ENCODE data around the gene TIAM1. TPM values are rescaled to one million over a fixed set of nuclear protein-coding genes. Genes with fewer than 3 reads are reported as not detected.

The TIAM1 gene
- total RNA-seq, 1 experiment from 2014 or later = 22.5 TPM

GRCh38 chr21:31264574-31264973 lies 79.5 kb downstream of the TIAM1 start:
- no peaks in the 10 kb centered on the region for H3K9me3 ChIP-seq (ENCODE audit: insufficient read depth, low read depth)
- CTCF ChIA-PET = no interaction called here
- H3K4me1 ChIP-seq (replicated peaks; ENCODE audit: insufficient read depth) = peaks cover 9% of the 10 kb centered on the region
- BruUV-seq (replicated peaks) = no TSS peak
- no peak overlapping the region for H2AFZ ChIP-seq
- H4K20me1 ChIP-seq (ENCODE audit: insufficient read depth) = peaks cover 3% of the 10 kb centered on the region; the same call in 1 of the 2 replicates
- H3K27me3 ChIP-seq (ENCODE audit: insufficient read depth, low read depth) = no peaks in the 10 kb centered on the region
- no peaks in the 10 kb centered on the region for H3K79me2 ChIP-seq (ENCODE audit: low read depth)
- no peaks in the 10 kb centered on the region for H3F3A ChIP-seq (ENCODE audit: insufficient read depth, low read depth)
- H3K36me3 ChIP-seq (ENCODE audit: low read depth) = no peaks in the 10 kb centered on the region
- no peak for DNase-seq
- POLR2A ChIA-PET (ENCODE audit: unreplicated experiment) = no interaction called here
- H3K4me3 ChIP-seq = no peak overlapping the region
- TF ChIP-seq, protein P1, sequence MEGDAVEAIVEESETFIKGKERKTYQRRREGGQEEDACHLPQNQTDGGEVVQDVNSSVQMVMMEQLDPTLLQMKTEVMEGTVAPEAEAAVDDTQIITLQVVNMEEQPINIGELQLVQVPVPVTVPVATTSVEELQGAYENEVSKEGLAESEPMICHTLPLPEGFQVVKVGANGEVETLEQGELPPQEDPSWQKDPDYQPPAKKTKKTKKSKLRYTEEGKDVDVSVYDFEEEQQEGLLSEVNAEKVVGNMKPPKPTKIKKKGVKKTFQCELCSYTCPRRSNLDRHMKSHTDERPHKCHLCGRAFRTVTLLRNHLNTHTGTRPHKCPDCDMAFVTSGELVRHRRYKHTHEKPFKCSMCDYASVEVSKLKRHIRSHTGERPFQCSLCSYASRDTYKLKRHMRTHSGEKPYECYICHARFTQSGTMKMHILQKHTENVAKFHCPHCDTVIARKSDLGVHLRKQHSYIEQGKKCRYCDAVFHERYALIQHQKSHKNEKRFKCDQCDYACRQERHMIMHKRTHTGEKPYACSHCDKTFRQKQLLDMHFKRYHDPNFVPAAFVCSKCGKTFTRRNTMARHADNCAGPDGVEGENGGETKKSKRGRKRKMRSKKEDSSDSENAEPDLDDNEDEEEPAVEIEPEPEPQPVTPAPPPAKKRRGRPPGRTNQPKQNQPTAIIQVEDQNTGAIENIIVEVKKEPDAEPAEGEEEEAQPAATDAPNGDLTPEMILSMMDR (conservative IDR thresholded peaks at IDR 0.05) = no peak
- TF ChIP-seq EZH2 (IDR thresholded peaks at IDR 0.05; ENCODE audit: low read depth) = no peak
- no peak overlapping the region for H3K4me2 ChIP-seq
- intact Hi-C loops (cut with micrococcal nuclease; ENCODE audit: unreplicated experiment) = no loop called here
- H3K27ac ChIP-seq = no peak overlapping the region
- no peaks in the 10 kb centered on the region for H3K9me2 ChIP-seq (ENCODE audit: insufficient read depth)

- Histone ChIP-seq H4K20me1 (ENCODE audit: insufficient read depth) (peaks cover 3% of the 10 kb centered on the region; the same call in 1 of the 2 replicates), H2AFZ (no peak overlapping the region), H3K4me3 (no peak overlapping the region), H3K27me3 (ENCODE audit: insufficient read depth, low read depth) (no peaks in the 10 kb centered on the region), H3K9me3 (ENCODE audit: insufficient read depth, low read depth) (no peaks in the 10 kb centered on the region), H3K9me2 (ENCODE audit: insufficient read depth) (no peaks in the 10 kb centered on the region), H3F3A (ENCODE audit: insufficient read depth, low read depth) (no peaks in the 10 kb centered on the region), H3K79me2 (ENCODE audit: low read depth) (no peaks in the 10 kb centered on the region), H3K36me3 (ENCODE audit: low read depth) (no peaks in the 10 kb centered on the region), H3K27ac (no peak overlapping the region), H3K4me1 (replicated peaks; ENCODE audit: insufficient read depth) (peaks cover 9% of the 10 kb centered on the region), H3K4me2 (no peak overlapping the region)
- CTCF ChIA-PET = no interaction called here
- POLR2A ChIA-PET (ENCODE audit: unreplicated experiment) = no interaction called here
- DNase-seq = no peak
- BruUV-seq (replicated peaks) = no TSS peak
- TF ChIP-seq EZH2 (IDR thresholded peaks at IDR 0.05; ENCODE audit: low read depth) = no peak
- TF ChIP-seq, protein P1 (conservative IDR thresholded peaks at IDR 0.05) = no peak
- intact Hi-C loops (cut with micrococcal nuclease; ENCODE audit: unreplicated experiment) = no loop called here
These were observed 81.3 kb downstream of the TIAM1 start for GRCh38 chr21:31262728-31263127.

DNA sequence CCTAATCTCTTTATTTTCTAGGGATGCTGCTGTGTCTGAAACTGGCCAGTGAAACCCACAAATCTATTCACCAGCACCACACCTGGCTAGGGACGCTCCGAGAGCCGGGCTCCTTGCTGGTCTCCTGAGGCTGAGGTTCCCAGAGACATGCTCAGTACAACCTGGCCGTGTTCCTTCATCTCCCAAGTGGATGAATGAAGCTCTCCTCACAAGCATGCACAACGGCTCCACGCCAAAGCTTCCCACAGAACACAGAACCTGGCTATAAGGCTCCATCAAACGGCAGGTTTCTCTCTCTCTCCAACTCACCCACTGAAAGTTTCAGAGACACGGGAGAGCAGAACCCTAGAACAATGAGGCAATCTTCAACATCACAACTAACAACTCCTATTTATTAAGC lies 82.3 kb downstream of the TIAM1 start:
- H3K27ac ChIP-seq = no peak overlapping the region
- H3K4me1 ChIP-seq (replicated peaks; ENCODE audit: insufficient read depth) = peaks cover 9% of the 10 kb centered on the region
- H3K79me2 ChIP-seq (ENCODE audit: low read depth) = no peaks in the 10 kb centered on the region
- no peak overlapping the region for H2AFZ ChIP-seq
- POLR2A ChIA-PET (ENCODE audit: unreplicated experiment) = no interaction called here
- no peaks in the 10 kb centered on the region for H3K36me3 ChIP-seq (ENCODE audit: low read depth)
- intact Hi-C loops (cut with micrococcal nuclease; ENCODE audit: unreplicated experiment) = no loop called here
- H3K4me3 ChIP-seq = no peak overlapping the region
- H4K20me1 ChIP-seq (ENCODE audit: insufficient read depth) = peaks cover 3% of the 10 kb centered on the region; the same call in 1 of the 2 replicates
- no TSS peak for BruUV-seq (replicated peaks)
- H3K9me2 ChIP-seq (ENCODE audit: insufficient read depth) = no peaks in the 10 kb centered on the region
- H3K9me3 ChIP-seq (ENCODE audit: insufficient read depth, low read depth) = no peaks in the 10 kb centered on the region
- no peaks in the 10 kb centered on the region for H3F3A ChIP-seq (ENCODE audit: insufficient read depth, low read depth)
- CTCF ChIA-PET = no interaction called here
- no peak overlapping the region for H3K4me2 ChIP-seq
- TF ChIP-seq, protein P1 (conservative IDR thresholded peaks at IDR 0.05) = no peak
- TF ChIP-seq EZH2 (IDR thresholded peaks at IDR 0.05; ENCODE audit: low read depth) = no peak
- DNase-seq = no peak
- H3K27me3 ChIP-seq (ENCODE audit: insufficient read depth, low read depth) = no peaks in the 10 kb centered on the region

All from PC-9 (cell line).